ENCODE results near the gene SLC6A6.

Gene SLC6A6

GRCh38 chr3:14525685-14526631 is 123.6 kb downstream of the SLC6A6 start:
- no peak for DNase-seq

GRCh38 chr3:14528081-14528480 is 125.7 kb downstream of the SLC6A6 start:
- no peak for DNase-seq

DNA sequence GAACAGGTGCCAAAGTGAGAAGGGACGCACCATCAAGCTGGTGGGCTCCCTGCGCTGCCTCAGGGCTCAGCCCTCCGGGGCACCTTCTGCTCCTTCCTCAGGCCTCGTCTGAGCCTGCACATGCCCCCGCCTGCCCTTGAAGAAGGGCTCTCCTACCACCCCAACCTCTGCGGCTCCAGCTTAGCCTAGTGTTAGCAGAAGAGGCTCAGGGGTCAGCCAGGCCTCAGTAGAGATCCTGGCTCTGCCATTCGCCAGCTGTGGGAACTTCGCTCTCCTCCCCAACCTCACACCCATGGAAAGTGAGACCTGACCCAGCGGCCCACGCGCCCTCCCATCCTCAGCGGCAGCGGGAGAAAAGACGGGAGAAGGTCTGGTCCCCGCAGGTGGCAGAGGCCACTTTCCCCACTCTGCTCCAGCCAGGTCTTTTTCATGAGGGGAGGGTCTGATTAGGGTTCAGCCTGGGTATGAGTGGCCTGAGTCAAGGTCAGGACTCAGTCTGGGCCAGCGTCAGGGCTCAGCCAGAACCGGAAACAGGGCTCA is 129.5 kb downstream of the SLC6A6 start:
- no peak for DNase-seq

- no peak for DNase-seq
Observed at GRCh38 chr3:14532691-14533456, 130.5 kb downstream of the SLC6A6 start.

- no peak for DNase-seq
Observed at GRCh38 chr3:14533457-14533958, 131.1 kb downstream of the SLC6A6 start.

GRCh38 chr3:14534516-14535191 is 132.2 kb downstream of the SLC6A6 start:
- DNase-seq, result no peak

GRCh38 chr3:14535616-14536015 is 133.2 kb downstream of the SLC6A6 start:
- no peak for DNase-seq

GRCh38 chr3:14536055-14536815 is 133.8 kb downstream of the SLC6A6 start:
- DNase-seq, result no peak

- DNase-seq, result no peak
Observed at GRCh38 chr3:14536837-14537589, 134.6 kb downstream of the SLC6A6 start.

DNA sequence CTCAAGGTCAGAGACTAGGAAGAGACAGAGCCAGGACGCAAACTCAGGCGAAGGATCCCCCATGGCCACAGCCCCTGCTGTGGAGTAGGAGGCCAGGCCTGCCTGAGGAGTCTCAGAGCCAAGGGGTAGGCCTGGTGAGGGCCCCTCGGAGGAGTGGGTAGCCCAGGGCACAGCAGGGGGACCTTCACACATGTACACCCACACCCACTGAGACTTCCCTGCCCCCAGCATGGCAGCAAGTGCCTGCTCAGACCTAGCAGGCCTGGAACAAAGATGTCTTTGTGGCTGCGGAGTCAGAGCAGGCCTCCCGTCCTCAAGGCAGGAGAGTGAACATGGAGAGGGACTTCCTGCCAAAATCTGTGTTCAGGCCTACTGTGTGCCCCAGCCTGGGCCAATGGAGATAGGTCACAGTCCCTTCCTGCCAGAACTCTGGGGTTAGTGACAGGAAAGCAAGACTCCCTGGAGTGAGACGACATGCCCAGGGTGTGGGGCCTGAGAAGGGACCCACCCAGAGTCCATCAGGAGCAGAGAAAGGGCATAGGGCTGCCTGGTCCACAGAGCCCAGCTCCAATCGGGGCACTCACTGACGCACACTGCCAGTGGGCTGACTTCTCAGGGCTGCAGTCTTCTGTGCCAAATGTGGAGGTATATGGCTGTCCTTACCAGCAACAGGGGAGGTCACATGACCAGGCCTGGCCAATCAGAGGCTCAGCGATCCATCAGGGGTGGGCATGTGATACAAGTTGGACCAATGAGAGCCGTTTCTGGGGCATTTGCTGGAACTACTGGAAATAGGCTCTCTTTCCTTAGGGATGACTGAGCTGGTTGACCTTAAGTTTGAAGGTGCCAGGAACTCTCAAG is 135.4 kb downstream of the SLC6A6 start:
- DNase-seq, result no peak

GRCh38 chr3:14538451-14539088 is 136.2 kb downstream of the SLC6A6 start:
- DNase-seq, result no peak
